AG04449 (cell line): ENCODE measurements around the gene PNLIPRP2.

Source experiments
- CTCF ChIA-PET: fragments of 350-600 bp; formaldehyde crosslinking; extraction: SDS; loops from one replicate; lab custom pipeline; 2021; ENCODE audit warnings: antibody characterized with exemption; lab: Yijun Ruan, JAX
- POLR2A ChIA-PET: fragments of 400-600, 350-600 bp; formaldehyde crosslinking; extraction: SDS; loops from one replicate; lab custom pipeline; 2020; ENCODE audit warnings: antibody characterized with exemption, inconsistent platforms; lab: Yijun Ruan, JAX
- DNase-seq: peaks from one replicate; pipeline ENCODE4 v3.0.0-alpha.2; 2010; ENCODE audit warnings: low read depth, low spot score
- H3K4me3 ChIP-seq: 2 replicates; pipeline ENCODE4 v1.5.1; 2011; ENCODE audit warnings: low read depth, mild to moderate bottlenecking, control low read depth, low read length
- CTCF ChIP-seq: IDR thresholded peaks from one replicate; pipeline ENCODE4 v1.5.1; 2011; ENCODE audit warnings: mild to moderate bottlenecking, moderate library complexity, low read length, control low read depth, inconsistent platforms; ENCODE audit not compliant: insufficient read depth; ENCODE audit errors: missing control alignments

Gene PNLIPRP2

GRCh38 chr10:116636976-116637375 lies 16.2 kb downstream of the PNLIPRP2 start:
- ChIA-PET POLR2A (no interaction called here), CTCF (no interaction called here)
- DNase-seq: no peak

GRCh38 chr10:116637830-116638229 lies 17.1 kb downstream of the PNLIPRP2 start:
- POLR2A ChIA-PET: no interaction called here
- H3K4me3 ChIP-seq: no peak overlapping the region
- no peak for DNase-seq
- CTCF ChIA-PET: no interaction called here
- TF ChIP-seq CTCF: no peak

More at GRCh38 chr10:116636976-116637375, 16.2 kb downstream of the PNLIPRP2 start:
- no peak overlapping the region for H3K4me3 ChIP-seq
- no peak for TF ChIP-seq CTCF

- no peak for DNase-seq
- no peak overlapping the region for H3K4me3 ChIP-seq
- ChIA-PET POLR2A (no interaction called here), CTCF (no interaction called here)
- no peak for TF ChIP-seq CTCF
These were observed 25.7 kb downstream of the PNLIPRP2 start for GRCh38 chr10:116646502-116646901.

GRCh38 chr10:116648903-116649302 lies 28.1 kb downstream of the PNLIPRP2 start:
- no peak overlapping the region for H3K4me3 ChIP-seq
- no peak for TF ChIP-seq CTCF
- CTCF ChIA-PET: no interaction called here
- POLR2A ChIA-PET: no interaction called here
- DNase-seq: no peak

GRCh38 chr10:116653885-116654284 lies 33.1 kb downstream of the PNLIPRP2 start:
- CTCF ChIA-PET: no interaction called here

GRCh38 chr10:116654816-116655215 lies 34.1 kb downstream of the PNLIPRP2 start:
- H3K4me3 ChIP-seq: no peak overlapping the region
- ChIA-PET CTCF (interaction anchor here (1.4 kb wide), 1 partner anchor 27 kb away, joined by 3 read pairs; no protein-coding TSS in a partner anchor), POLR2A (no interaction called here)
- TF ChIP-seq CTCF: no peak
- DNase-seq: no peak

More at GRCh38 chr10:116653885-116654284, 33.1 kb downstream of the PNLIPRP2 start:
- DNase-seq: no peak
- no peak for TF ChIP-seq CTCF
- POLR2A ChIA-PET: no interaction called here
- no peak overlapping the region for H3K4me3 ChIP-seq
